ENCODE data around the gene COMMD3.
"Not testable (repeated sequence)": the region's sequence is repeated elsewhere in the genome, so short reads cannot be mapped to it uniquely, and the experiment has no call there.

COMMD3 gene
- total RNA-seq: 3.1 to 6.9 reads per million in 2 donors

DNA sequence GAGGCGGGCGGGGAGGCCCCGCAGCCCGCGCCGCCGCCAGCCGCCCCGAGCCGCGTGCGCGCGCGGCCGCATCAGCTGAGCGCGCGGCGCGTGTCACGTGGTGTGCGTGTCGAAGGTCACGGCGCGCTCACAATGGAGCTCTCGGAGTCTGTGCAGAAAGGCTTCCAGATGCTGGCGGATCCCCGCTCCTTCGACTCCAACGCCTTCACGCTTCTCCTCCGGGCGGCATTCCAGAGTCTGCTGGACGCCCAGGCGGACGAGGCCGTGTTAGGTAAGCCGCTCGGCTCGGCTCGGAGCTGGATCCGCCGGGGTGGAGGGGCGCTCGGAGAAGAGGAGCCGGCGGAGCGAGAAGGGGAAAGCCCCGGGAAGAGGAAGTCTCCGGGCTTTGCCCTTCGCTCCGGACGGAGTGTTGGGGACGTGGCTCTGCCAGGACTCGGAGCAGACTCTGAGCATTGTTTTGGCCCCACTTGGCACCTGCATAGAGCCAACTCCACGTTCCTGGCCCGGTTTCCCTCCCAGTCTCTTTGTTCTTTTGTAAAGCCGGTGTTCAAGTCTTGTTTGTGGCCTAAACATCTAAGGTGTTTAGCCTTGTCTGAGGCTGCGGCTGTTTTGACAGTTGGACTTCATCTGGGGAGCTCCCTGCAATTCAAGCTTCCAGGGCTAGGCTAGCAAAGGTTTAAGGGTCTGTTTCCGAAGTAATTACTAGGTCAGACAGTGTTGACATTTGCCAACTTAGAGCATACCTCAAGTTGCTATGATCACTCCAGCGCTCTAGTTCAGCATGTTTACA lies at the start of gene COMMD3:
Gene COMMD3 (plus strand): TSS at position 103 of the 790 bp plus-strand sequence. CDS start 30 bp downstream, at position 133.
- DNase-seq: peak; percentile 62 to 93 (median 73)

DNA sequence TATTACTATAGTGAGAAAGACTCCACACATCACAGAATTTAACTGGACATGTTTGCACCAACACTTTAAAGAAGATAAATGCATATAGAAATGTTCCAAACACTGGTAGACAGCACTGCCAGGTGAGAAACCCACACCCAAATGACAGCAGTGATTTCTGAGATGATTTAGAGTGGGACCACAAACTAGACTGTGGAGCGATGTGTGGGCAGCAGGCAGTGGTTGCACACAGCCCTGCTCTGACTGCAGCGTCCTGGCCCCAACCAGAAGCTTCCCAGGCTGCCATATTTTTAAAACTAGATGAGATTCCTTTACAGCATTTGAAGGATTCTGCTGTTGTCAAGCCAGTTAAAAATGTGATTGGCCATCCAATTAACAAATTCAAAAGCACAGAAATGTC lies 47.7 kb upstream of the COMMD3 start:
- DNase-seq: peak in 1 of 5 experiments; percentile 34

DNA sequence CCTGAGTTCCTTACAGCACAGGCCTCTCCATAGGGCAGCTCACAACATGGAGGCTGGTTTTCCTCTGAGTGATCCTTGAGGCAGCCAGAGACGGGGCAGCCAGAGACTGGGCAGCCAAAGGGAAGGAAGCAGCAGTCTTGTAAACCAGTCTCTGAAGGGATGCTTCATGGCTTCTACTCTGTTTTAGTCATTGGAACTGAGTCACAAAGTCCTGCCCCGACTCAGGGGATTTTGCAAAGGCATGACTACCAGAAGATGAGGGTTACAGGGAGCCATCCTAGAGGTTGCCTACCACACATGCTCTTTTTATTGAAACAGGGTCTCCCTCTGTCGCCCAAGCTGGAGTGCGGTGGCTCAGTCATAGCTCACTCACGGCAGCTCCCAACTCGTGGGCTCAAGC lies 44.4 kb upstream of the COMMD3 start:
- DNase-seq: no peak

DNA sequence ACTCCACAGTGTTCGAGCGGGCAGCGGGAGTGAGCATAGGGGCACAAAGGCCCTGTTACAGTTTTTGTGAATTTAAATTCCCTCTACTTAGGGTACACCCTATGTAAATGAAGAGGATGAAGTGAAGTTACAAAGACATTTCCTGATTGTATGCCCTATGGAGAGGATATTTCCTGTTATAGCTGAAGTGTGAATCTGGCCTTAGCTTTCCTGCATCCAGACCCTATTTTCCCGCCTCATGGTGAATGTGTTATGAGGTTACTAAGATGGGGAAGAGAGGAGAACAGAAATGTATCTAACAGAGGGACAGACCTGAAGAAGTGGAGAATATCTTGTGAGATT lies 37.8 kb upstream of the COMMD3 start:
- DNase-seq: no peak

DNA sequence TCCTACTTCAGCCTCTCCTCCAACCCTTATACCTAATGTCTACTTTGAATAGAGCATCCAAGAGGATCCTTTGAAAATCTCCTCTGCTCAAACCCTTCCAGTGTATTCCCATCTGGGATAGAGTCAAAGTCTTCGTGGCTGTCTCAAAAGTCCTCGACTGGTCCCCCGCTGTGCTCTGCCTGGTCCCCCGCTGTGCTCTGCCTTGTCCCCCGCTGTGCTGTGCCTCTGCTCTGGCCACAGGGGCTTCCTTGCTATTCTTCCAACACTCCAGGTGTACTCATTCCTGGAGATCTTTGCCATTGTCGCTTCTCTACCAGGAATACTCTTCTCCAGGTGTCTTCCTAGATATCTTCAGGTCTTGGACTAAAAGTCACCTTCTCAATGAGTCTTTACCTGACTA lies 36.1 kb upstream of the COMMD3 start:
- no peak for DNase-seq

DNA sequence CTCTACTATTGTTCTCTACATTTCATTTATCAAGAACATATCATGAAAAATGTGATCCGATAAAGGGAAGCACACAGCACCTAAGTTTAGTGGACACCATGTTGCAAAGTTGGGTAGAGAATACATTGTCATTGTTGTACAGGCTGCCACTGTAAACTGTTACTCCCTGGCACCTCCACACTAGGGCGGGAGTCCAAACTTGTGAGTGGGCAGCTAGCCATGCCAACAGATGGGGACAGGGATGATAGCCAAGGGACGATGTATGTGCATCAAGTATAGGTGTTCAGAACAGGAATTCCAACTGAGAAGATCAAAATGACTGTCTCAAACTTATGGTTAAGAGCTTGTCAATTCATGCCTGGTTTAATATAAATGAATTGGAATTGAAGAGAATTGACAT lies 31.1 kb upstream of the COMMD3 start:
- no peak for DNase-seq

DNA sequence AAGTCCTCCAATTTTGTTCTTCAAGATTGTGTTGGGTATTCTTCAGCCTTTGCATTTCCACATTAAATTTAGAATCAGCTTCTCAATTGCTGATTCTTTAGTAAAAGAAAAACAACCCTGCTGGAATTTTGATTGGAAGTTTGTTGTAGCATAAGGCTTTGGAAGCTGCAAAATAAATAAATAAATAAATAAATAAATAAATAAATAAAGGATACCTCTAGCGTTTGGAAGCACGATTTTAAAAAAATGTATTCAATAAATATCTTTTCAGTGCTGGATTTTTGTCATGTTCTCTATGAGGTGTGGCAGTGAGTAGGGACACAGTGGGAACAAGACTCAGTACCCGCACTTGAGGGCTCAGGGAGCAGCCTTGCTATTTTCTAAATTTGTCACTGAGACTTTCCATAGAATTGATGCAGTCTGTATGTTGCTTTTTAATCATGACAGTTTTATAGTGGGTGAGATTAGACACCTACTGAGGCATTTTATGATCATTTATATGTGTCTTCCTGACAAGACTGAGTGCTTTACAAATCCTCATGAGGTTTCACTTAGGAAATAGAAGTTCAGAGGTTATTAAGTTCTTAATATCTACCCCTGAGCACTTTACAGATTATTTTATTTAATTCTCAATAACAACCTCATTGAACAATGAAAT lies 22.3 kb upstream of the COMMD3 start:
- DNase-seq: no peak

DNA sequence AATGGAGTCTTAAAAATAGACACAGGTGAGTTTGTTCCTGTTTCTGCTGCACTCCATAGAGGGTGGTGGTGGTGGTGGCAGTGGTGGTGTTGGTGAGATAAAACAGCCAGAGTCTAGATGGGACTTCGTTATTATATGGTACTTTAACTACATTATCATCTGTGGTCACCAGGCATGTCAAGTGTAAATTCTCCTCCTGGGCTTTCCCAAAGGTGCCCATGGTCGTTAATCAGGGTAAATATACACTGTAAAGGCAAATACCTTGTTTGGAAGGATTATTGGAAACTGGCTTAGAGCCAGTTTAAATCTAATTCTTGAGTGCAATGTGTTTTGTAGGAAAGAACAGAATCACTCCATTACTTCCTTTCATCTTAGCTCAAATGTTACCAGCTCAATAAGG lies 21.5 kb upstream of the COMMD3 start:
- DNase-seq: no peak

DNA sequence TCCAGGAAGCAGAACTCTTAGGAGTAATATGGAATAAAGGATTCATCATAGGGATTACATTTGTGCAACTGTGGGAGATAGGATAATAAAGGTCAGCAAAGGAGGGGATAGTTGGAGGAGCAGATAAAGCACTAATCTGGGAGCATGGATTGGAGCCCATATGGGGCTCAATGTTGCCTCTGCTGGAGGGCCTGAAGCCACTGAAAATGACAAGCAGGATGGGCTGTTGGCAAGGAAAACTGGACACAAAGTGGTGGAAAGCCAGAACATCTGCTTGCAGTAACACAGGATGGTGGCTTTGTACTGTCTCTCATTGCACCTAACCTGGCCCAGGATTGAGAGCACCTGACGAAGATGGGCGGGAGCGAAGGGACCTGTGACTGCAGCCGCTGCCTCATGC lies 15.0 kb upstream of the COMMD3 start:
- no peak for DNase-seq

DNA sequence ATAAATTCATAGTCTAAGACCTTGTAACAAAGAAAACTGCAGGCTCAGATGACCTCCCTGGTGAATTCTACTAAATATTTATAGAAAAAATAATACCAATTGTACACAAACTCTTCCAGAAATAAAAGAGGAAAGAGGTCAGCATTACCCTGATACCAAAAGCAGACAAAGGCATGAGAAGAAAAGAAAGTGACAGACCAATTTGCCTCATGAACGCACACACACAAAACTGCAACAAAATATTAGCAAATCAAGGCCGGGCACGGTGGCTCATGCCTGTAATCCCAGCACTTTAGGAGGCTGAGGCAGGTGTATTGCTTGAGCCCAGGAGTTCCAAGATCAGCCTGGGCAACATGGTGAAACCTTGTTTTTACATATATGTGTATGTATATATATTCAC lies 12.7 kb upstream of the COMMD3 start:
- no peak for DNase-seq

DNA sequence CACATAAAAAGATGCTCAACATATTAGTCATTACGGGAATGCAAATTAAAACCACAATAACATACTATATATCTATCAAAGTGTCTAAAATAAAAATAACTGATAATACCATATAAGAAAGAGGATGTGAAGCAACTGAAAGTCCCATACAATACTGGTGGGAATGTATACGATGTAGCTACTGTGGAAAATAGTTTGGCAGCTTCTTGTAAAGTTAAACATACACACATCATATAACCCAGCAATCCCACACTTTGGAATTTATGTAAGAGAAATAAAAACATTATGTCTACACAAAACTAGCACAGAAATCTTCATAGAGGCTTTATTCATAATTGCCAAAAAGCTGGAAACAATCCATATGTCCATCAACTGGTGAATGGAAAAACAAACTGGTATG lies 10.5 kb upstream of the COMMD3 start:
- no peak for DNase-seq

DNA sequence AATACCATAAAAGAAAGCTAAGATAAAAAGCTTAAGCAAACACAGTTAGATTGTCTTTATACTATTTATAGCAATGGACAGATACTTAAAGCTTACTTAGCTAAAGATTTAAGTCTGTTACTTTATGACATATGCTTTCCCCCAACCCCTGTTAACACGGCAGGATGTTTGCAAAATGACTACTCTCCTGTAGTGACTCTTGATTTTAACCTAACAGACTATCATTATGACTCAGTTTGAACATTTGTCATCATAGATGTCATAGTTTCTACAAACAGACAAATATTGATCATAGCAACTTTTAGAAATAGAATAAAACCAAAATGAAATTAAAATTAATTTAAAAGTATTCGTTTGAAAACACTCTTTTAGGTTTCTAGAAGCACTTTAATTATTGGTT lies 7.8 kb upstream of the COMMD3 start:
- peak in 1 of 5 experiments; percentile 93 for DNase-seq

DNA sequence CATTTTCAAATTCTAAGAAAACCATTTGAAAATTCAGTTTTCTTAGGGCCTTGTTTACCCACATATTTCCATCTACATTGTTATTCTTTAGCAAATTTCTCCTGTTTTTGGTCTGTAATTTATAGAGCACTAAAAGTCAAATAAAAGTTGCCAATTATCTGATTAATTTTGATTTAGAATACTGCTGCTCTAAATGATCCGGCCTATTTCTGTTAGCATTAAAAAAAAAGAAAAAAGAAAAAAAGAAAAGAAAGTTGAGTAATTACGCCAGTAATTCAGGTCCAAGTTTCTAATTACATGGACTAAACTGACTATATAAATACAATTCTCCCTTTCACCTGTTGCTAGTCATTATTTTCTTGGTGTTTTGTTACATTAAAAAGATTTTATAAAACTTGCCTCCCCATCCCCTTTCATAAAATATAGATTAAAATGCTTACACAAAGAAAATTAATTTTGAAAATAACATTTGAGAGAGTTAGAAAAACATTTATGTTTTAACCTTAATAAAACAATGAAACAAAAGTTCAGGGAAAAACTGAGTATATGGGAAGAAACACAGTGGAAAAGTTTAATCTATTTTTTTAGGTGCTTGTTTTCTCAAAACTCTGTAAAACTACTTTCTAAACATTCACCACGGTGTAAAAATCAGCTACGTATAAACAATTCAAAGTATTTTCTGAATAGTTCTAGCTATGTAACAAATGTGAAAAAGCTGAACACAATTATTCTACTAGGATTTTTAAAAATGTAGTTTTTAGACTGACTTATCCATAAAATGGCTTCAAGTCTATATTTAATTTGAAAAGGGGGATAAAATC lies 6.8 kb upstream of the COMMD3 start:
- no peak for DNase-seq

DNA sequence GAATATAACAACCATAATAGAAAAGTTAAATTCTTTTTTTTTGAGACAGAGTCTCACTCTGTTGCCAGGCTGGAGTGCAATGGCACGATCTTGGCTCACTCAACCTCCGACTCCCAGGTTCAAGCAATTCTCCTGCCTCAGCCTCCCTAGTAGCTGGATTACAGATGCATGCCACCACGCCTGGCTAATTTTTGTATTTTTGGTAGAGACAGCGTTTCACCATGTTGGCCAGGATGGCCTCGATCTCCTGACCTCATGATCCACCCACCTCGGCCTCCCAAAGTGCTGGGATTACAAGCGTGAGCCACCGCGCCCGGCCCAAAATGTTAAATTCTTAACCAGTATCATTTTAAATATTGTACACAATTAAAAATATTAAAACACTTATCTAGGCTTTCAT lies 6.2 kb upstream of the COMMD3 start:
- DNase-seq: not testable (repeated sequence)

DNA sequence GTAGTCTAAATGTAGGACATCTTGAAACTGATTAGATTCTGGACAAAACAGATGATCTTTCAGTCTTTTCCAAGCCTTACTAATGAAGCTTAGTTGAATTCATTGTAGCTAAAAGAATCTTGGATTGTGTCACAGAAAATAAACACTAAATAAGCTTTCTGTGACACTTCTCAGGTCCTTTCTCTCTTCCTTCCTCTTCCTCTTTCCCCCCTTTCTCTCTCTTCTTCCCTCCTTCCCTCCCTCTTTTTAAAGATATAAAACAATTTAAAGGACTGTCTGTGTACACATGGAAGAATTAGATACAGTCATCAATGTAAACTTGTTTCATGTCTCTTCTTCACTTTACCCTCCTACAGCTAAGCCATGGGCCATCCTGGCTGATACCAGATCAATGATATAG lies 5.3 kb upstream of the COMMD3 start:
- no peak for DNase-seq

DNA sequence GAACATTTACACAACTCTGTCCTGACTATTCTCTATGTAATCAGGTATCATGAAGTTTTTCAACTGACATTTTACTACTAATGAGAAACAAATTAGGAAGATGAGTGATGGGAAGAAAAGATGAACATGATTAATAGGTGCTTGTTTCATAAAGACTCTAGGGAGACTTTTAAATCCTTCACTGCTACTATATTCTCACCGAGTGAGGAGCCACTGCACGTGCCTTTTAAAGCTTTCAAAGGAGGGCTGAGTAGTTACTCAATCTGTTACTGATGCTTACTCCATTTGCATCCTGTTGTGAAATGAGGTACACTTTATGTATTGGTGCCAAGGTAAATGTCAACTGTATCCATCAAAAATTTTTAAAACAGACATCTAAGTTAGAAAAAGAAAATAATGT lies 1.3 kb upstream of the COMMD3 start:
- peak in 1 of 5 experiments; percentile 60 for DNase-seq

DNA sequence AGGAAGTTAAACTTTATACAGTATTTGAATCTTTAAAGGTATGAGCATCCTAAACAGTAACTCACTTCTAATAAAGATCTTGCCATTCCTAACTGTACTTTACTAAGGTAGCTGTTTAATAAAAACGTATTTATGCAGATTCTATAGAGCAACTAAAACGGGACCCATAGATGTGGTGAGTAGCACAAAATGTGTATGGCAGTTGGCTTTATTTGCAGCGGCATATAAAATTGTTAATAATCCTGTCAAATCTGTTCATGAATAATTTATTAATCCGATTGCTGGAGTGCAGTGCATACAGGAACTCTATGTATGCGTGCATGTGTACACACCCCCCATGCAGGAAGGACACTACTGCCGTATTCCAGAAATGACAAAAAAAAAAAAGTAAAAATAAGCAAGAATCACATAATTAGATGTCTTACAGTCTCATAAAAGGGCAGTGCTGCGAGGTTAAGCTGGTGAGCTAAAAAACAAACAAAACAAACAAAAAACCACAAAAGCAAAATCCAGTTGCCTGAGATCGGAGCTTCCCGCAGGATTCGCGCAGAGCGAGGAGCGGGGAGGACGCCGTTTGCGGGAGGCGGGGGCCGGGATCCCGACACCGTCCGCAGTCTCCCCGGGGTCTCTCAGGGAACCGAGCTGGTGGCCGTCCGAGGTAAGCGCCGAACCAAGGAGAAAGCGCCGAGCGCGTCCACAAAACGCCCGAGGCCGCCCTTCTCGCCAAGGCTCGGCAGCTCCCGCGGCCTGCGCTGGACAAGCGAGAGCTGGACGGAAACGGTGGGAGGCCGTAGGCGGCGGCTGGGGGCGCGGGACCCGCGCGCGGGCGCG lies 518 bp upstream of the COMMD3 start:
- peak in 1 of 5 experiments; percentile 42 for DNase-seq

DNA sequence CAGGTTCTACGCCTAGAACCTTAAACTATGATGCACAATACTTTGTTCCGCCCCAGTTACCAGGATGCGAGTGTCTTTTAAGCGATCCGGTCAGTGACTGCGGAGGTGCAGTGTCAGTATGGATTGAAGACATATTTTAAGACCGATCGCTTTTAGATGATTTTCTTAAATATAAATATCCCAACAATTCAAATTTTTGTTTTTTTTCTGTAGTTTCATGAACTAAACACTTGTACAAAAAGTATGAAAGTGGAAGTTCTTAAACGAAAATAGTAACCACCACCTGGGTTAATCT lies 835 bp downstream of the COMMD3 start:
- DNase-seq: no peak

DNA sequence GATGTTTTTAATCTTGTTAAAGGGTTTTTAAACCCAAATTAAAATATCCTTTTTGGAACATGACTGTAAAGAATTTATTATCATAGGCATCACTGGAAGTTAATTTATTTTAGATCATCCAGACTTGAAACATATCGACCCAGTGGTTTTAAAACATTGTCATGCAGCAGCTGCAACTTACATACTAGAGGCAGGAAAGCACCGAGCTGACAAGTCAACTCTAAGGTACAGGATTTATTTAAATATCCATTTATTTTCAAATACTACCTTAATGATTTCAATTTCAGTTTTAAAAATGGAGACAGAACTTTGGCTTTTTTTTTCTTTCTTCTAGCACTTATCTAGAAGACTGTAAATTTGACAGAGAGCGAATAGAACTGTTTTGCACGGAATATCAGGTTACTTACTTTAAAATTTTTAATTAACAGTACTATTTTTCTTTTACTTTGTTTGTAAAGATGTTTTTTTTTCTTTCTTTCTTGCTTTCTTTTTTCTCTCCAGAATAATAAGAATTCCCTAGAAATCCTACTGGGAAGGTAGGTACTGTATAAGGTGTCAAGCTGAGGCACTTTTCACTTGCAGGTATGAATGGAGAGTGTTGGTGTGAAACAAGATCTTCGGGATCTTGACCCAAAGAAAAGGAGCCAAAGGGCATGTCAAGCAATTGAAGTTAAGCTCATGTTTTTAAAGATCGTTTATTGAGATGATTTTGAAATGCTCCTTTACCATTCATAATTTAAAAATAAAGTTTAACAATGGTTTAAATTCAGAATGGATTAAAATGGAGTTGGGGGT lies 1.8 kb downstream of the COMMD3 start:
- no peak for DNase-seq

DNA sequence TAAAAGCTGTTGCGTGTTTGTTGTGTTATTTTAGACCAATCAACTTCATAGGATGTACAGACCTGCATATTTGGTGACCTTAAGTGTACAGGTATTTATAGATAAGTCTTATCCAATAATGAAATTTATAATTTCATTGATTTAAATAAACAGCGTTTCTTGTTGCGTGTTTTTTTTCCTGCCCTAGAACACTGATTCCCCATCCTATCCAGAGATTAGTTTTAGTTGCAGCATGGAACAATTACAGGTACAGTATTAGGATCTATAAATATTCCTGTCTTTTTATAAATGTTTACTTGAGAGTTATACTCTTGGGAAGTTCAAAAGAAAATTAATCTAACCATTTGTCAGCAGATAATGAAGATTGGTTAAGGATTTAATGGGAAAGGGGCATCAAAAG lies 2.6 kb downstream of the COMMD3 start:
- no peak for DNase-seq

DNA sequence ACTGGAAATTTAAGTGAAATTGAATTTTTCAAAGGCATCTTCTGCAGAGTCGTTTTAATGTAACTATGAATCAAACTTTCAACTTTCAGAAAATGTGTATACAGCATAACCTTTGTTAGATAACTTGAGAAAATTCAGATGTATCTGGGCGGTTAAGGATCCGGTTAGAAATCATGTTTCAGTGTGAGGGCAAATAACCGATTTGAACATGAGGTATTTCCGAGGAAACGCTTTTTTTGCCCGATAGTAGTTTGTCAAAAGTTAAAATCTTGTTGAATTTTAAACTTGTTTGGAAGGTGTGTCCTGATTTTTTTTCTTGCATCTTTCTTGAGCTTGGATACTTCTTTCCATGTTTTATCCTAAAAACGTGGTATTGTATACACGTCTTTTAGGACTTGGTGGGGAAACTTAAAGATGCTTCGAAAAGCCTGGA lies 3.4 kb downstream of the COMMD3 start:
- no peak for DNase-seq

DNA sequence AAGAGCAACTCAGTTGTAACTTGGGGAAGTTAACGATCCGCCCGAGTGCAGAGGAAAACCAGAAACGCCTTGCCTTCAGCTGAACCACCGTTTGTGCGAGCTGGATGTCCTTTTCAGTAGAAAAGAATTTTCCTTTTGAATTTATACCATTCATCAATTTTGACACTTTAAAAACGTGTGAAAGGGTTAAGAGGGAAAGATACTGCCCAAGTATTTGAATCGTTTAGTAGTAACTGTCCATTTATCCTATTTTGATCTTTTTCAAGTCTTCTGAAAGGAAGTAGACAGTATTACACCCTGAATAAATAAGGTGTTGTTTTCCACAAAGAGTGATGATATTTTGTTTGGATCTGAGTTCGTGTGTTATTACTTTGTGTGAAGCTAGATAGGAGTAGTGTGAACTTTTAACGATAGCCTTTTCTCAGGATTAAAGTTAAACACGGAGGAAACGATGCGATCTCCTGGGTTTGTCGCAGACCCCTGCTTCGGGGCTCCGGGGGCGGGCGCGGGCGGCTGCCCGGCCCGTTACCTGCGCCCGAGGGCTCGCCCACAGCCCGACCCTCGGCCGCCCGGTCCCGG lies 3.9 kb downstream of the COMMD3 start:
- peak in 1 of 5 experiments; percentile 14 for DNase-seq
